AG04450 (cell line): ENCODE measurements around the gene PNPLA1. TPM values are rescaled to one million over a fixed set of nuclear protein-coding genes. Genes with fewer than 3 reads are reported as not detected.

Source experiments
- CTCF ChIA-PET: fragments of 300-600, 350-600 bp; formaldehyde crosslinking; extraction: SDS; loops from one replicate; lab custom pipeline; 2022; ENCODE audit warnings: antibody characterized with exemption, inconsistent platforms; lab: Charles Lee
- POLR2A ChIA-PET: fragments of 350-600 bp; formaldehyde crosslinking; extraction: SDS; loops from one replicate; lab custom pipeline; 2021; ENCODE audit warnings: antibody characterized with exemption, inconsistent platforms; lab: Yijun Ruan, JAX
- DNase-seq: peaks from one replicate; pipeline ENCODE4 v3.0.0-alpha.2; 2011; ENCODE audit warnings: low read depth, low spot score
- H3K27ac ChIP-seq: one replicate; pipeline ENCODE4 v1.5.1; 2012; ENCODE audit warnings: low read depth, low read length, control low read depth
- H3K27me3 ChIP-seq: one replicate; pipeline ENCODE4 v1.6.0; 2012; ENCODE audit warnings: low read length; ENCODE audit not compliant: control insufficient read depth, insufficient read depth
- H3K4me3 ChIP-seq: 2 replicates; pipeline ENCODE4 v1.5.1; 2011; ENCODE audit warnings: mild to moderate bottlenecking, low read depth, low read length, control low read depth
- H3K9me3 ChIP-seq: 2 replicates; pipeline ENCODE4 v1.5.1; 2012; ENCODE audit warnings: low read length; ENCODE audit not compliant: control insufficient read depth, insufficient read depth
- CTCF ChIP-seq: IDR thresholded peaks from 2 replicates; pipeline ENCODE4 v1.5.1; 2011; ENCODE audit warnings: low read depth, low read length, control low read depth, inconsistent platforms
- polyA plus RNA-seq: library from polyadenylated mRNA; depleted of rRNA; stranded (reverse); fragments of >200 nt; gene quantifications from 2 replicates; pipeline ENCODE4 v1.2.3, GENCODE V29; 2011

PNPLA1 gene
- polyA plus RNA-seq, 1 experiment = not detected

- H3K4me3 ChIP-seq = no peak overlapping the region
- H3K9me3 ChIP-seq = no peaks in the 10 kb centered on the region
- H3K27me3 ChIP-seq = peaks cover 14% of the 10 kb centered on the region
- ChIA-PET CTCF (interaction anchor here (0.6 to 3.8 kb wide), 5 partner anchors 10 to 256 kb away, joined by 3 to 24 read pairs (median 4); no protein-coding TSS in a partner anchor), POLR2A (no interaction called here)
- peak; percentile 39 for DNase-seq
- H3K27ac ChIP-seq = peak overlapping the region; percentile 47
- no peak for TF ChIP-seq CTCF
Measured at GRCh38 chr6:36350681-36351571, 81.1 kb downstream of the PNPLA1 start.

GRCh38 chr6:36352477-36353157 lies 82.8 kb downstream of the PNPLA1 start:
- ChIA-PET POLR2A (no interaction called here), CTCF (interaction anchor here (2.8 to 3.8 kb wide), 2 partner anchors 8 to 11 kb away, joined by 17 to 24 read pairs; no protein-coding TSS in a partner anchor)
- Histone ChIP-seq H3K9me3 (no peaks in the 10 kb centered on the region), H3K27me3 (peaks cover 9% of the 10 kb centered on the region), H3K27ac (no peak overlapping the region), H3K4me3 (no peak overlapping the region)
- DNase-seq = no peak
- TF ChIP-seq CTCF = no peak

- no peak for DNase-seq
Measured at GRCh38 chr6:36353411-36353915, 83.6 kb downstream of the PNPLA1 start.

GRCh38 chr6:36355819-36356218 lies 86.0 kb downstream of the PNPLA1 start:
- H3K27me3 ChIP-seq = peaks cover 14% of the 10 kb centered on the region
- ChIA-PET CTCF (interaction anchor here (0.9 to 2.7 kb wide), 2 partner anchors 15 to 232 kb away, joined by 6 to 16 read pairs; no protein-coding TSS in a partner anchor), POLR2A (interaction anchor here (0.7 kb wide), 1 partner anchor 329 kb away, joined by 11 read pairs; no protein-coding TSS in a partner anchor)
- H3K27ac ChIP-seq = no peak overlapping the region
- no peaks in the 10 kb centered on the region for H3K9me3 ChIP-seq
- no peak for DNase-seq
- no peak for TF ChIP-seq CTCF
- no peak overlapping the region for H3K4me3 ChIP-seq

More at GRCh38 chr6:36353411-36353915, 83.6 kb downstream of the PNPLA1 start:
- ChIA-PET CTCF (interaction anchor here (2.8 to 3.8 kb wide), 2 partner anchors 7 to 12 kb away, joined by 17 to 24 read pairs; no protein-coding TSS in a partner anchor), POLR2A (no interaction called here)
- Histone ChIP-seq H3K27me3 (peaks cover 11% of the 10 kb centered on the region), H3K27ac (no peak overlapping the region), H3K9me3 (no peaks in the 10 kb centered on the region), H3K4me3 (no peak overlapping the region)
- TF ChIP-seq CTCF = no peak
